ENCODE measurements around the gene SMARCC1. TPM values are rescaled to one million over a fixed set of nuclear protein-coding genes. Genes with fewer than 3 reads are reported as not detected.

Gene SMARCC1
- total RNA-seq, 1 experiment from 2014 or later, result 130 TPM

GRCh38 chr3:47578691-47579632 is 202.7 kb downstream of the SMARCC1 start, which contains the start of gene CSPG5:
Gene CSPG5, minus strand, starts transcription at chr3:47578865. Its CDS starts 172 bp downstream, at chr3:47578693.
- BruUV-seq (replicated peaks), result no TSS peak
- peaks cover 9% of the 10 kb centered on the region for H3F3A ChIP-seq (ENCODE audit: insufficient read depth, low read depth)
- no peaks in the 10 kb centered on the region for H3K27me3 ChIP-seq (ENCODE audit: insufficient read depth, low read depth)
- no peaks in the 10 kb centered on the region for H3K4me1 ChIP-seq (replicated peaks; ENCODE audit: insufficient read depth)
- TF ChIP-seq CTCF (conservative IDR thresholded peaks at IDR 0.05), result no peak
- TF ChIP-seq EZH2 (IDR thresholded peaks at IDR 0.05; ENCODE audit: low read depth), result no peak
- peak in 1 of 2 experiments; percentile 20 for DNase-seq
- no peaks in the 10 kb centered on the region for H3K79me2 ChIP-seq (ENCODE audit: low read depth)
- H3K36me3 ChIP-seq (ENCODE audit: low read depth), result no peaks in the 10 kb centered on the region
- no peaks in the 10 kb centered on the region for H3K9me3 ChIP-seq (ENCODE audit: insufficient read depth, low read depth)
- H4K20me1 ChIP-seq (ENCODE audit: insufficient read depth), result no peaks in the 10 kb centered on the region
- intact Hi-C loops (cut with micrococcal nuclease; ENCODE audit: unreplicated experiment), result no loop called here
- H3K9me2 ChIP-seq (ENCODE audit: insufficient read depth), result no peaks in the 10 kb centered on the region
- H3K27ac ChIP-seq, result no peak within 1 kb of the TSS
- H3K4me2 ChIP-seq, result peak within 1 kb of the TSS; percentile 67
- no peak within 1 kb of the TSS for H2AFZ ChIP-seq
- POLR2A ChIA-PET (ENCODE audit: unreplicated experiment), result no interaction called here
- H3K4me3 ChIP-seq, result peak within 1 kb of the TSS; percentile 54; the same call in 1 of the 2 replicates
- CTCF ChIA-PET, result interaction anchor here (0.6 kb wide), 1 partner anchor 310 kb away, joined by 4 read pairs; no protein-coding TSS in a partner anchor

- POLR2A ChIA-PET (ENCODE audit: unreplicated experiment), result interaction anchor here (0.6 kb wide), 1 partner anchor 374 kb away, joined by 3 read pairs; no protein-coding TSS in a partner anchor
- no TSS peak for BruUV-seq (replicated peaks)
Observed at GRCh38 chr3:47578119-47578632, 203.5 kb downstream of the SMARCC1 start.

More at GRCh38 chr3:47578119-47578632, 203.5 kb downstream of the SMARCC1 start:
- Histone ChIP-seq H3K4me1 (replicated peaks; ENCODE audit: insufficient read depth) (no peaks in the 10 kb centered on the region), H3K4me2 (peak overlapping the region; percentile 67), H3K4me3 (peak overlapping the region; percentile 54; the same call in 1 of the 2 replicates), H3K27me3 (ENCODE audit: insufficient read depth, low read depth) (peaks cover 4% of the 10 kb centered on the region; the same call in 1 of the 2 replicates), H3K9me3 (ENCODE audit: insufficient read depth, low read depth) (no peaks in the 10 kb centered on the region), H3F3A (ENCODE audit: insufficient read depth, low read depth) (peaks cover 9% of the 10 kb centered on the region), H4K20me1 (ENCODE audit: insufficient read depth) (no peaks in the 10 kb centered on the region), H3K79me2 (ENCODE audit: low read depth) (no peaks in the 10 kb centered on the region), H3K36me3 (ENCODE audit: low read depth) (no peaks in the 10 kb centered on the region), H3K27ac (no peak overlapping the region), H3K9me2 (ENCODE audit: insufficient read depth) (no peaks in the 10 kb centered on the region), H2AFZ (no peak overlapping the region)
- peak in 1 of 2 experiments; percentile 15 for DNase-seq
- CTCF ChIA-PET, result interaction anchor here (0.5 to 1.0 kb wide), 3 partner anchors 10 to 311 kb away, joined by 4 to 6 read pairs (median 4); no protein-coding TSS in a partner anchor
- intact Hi-C loops (cut with micrococcal nuclease; ENCODE audit: unreplicated experiment), result no loop called here
- TF ChIP-seq CTCF (conservative IDR thresholded peaks at IDR 0.05) (no peak), EZH2 (IDR thresholded peaks at IDR 0.05; ENCODE audit: low read depth) (no peak)

All from PC-9 (cell line).